ENCODE data around the gene PTCH2.
"Not testable (repeated sequence)": the region's sequence is repeated elsewhere in the genome, so short reads cannot be mapped to it uniquely, and the experiment has no call there.

PTCH2 gene

GRCh38 chr1:44819196-44819607 is 23.9 kb downstream of the PTCH2 start:
- DNase-seq = no peak

GRCh38 chr1:44817771-44818495 is 25.1 kb downstream of the PTCH2 start:
- no peak for DNase-seq

- no peak for DNase-seq
Measured at GRCh38 chr1:44817307-44817706, 25.7 kb downstream of the PTCH2 start.

GRCh38 chr1:44815926-44816325 is 27.1 kb downstream of the PTCH2 start:
- not testable (repeated sequence) for DNase-seq

- DNase-seq = no peak
Measured at GRCh38 chr1:44812822-44813543, 30.1 kb downstream of the PTCH2 start.

- DNase-seq = no peak
Measured at GRCh38 chr1:44811234-44811633, 31.8 kb downstream of the PTCH2 start.

- not testable (repeated sequence) for DNase-seq
Measured at GRCh38 chr1:44810762-44811105, 32.3 kb downstream of the PTCH2 start.

GRCh38 chr1:44810101-44810761 is 32.8 kb downstream of the PTCH2 start:
- DNase-seq = no peak

- no peak for DNase-seq
Measured at GRCh38 chr1:44808938-44809917, 33.8 kb downstream of the PTCH2 start.

- no peak for DNase-seq
Measured at GRCh38 chr1:44808063-44808937, 34.8 kb downstream of the PTCH2 start, which contains the start of gene BTBD19. BTBD19 (plus strand) TSS chr1:44808523; CDS start chr1:44808821, 298 bp downstream.

GRCh38 chr1:44807364-44808062 is 35.5 kb downstream of the PTCH2 start:
- no peak for DNase-seq

- DNase-seq = no peak
Measured at GRCh38 chr1:44806704-44807363, 36.2 kb downstream of the PTCH2 start, which contains the start of gene DYNLT4. DYNLT4 (minus strand) TSS chr1:44807351; CDS start chr1:44806668, 683 bp downstream.

GRCh38 chr1:44806025-44806703 is 36.9 kb downstream of the PTCH2 start:
- DNase-seq = no peak

- DNase-seq = no peak
Measured at GRCh38 chr1:44805311-44806024, 37.6 kb downstream of the PTCH2 start.

- no peak for DNase-seq
Measured at GRCh38 chr1:44803312-44804095, 39.5 kb downstream of the PTCH2 start.

GRCh38 chr1:44803062-44803311 is 40.1 kb downstream of the PTCH2 start:
- no peak for DNase-seq

GRCh38 chr1:44802306-44803061 is 40.6 kb downstream of the PTCH2 start:
- no peak for DNase-seq

Measured in NCI-H187 (cell line).